ENCODE results near the gene DEPP1. TPM values are rescaled to one million over a fixed set of nuclear protein-coding genes. Genes with fewer than 3 reads are reported as not detected.

Gene DEPP1
- total RNA-seq, 6 experiments from 2014 or later: 0.43 to 0.78 (median 0.52) TPM

DNA sequence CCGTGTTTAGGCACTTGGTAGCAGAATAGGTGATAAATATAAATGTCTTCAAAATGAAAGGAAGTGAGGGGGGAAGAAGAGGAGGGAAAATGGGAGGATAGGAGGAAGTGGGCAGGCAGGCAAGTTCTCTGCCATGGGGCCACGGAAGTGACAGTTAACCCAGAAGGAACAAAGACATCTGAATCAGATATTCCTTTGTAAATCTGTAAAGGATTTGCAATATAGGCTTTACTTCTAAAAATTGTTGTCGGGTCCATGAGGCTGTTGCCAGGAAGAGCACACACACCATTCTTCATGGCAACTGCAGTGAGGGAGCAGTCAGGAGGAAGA, 42.7 kb downstream of the DEPP1 start:
- H3K27me3 Mint-ChIP-seq (ENCODE audit: insufficient read depth): peaks cover 4% of the 10 kb centered on the region
- peaks cover 16% of the 10 kb centered on the region for H3K4me1 Mint-ChIP-seq (ENCODE audit: low read depth)
- TF ChIP-seq, protein P1, sequence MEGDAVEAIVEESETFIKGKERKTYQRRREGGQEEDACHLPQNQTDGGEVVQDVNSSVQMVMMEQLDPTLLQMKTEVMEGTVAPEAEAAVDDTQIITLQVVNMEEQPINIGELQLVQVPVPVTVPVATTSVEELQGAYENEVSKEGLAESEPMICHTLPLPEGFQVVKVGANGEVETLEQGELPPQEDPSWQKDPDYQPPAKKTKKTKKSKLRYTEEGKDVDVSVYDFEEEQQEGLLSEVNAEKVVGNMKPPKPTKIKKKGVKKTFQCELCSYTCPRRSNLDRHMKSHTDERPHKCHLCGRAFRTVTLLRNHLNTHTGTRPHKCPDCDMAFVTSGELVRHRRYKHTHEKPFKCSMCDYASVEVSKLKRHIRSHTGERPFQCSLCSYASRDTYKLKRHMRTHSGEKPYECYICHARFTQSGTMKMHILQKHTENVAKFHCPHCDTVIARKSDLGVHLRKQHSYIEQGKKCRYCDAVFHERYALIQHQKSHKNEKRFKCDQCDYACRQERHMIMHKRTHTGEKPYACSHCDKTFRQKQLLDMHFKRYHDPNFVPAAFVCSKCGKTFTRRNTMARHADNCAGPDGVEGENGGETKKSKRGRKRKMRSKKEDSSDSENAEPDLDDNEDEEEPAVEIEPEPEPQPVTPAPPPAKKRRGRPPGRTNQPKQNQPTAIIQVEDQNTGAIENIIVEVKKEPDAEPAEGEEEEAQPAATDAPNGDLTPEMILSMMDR (IDR thresholded peaks at IDR 0.05): no peak
- peak overlapping the region; percentile 62 for H3K27ac Mint-ChIP-seq
- no peak for DNase-seq
- H3K36me3 Mint-ChIP-seq (ENCODE audit: low read depth): no peaks in the 10 kb centered on the region
- no peaks in the 10 kb centered on the region for H3K9me3 Mint-ChIP-seq
- H3K4me3 Mint-ChIP-seq: no peak overlapping the region

DNA sequence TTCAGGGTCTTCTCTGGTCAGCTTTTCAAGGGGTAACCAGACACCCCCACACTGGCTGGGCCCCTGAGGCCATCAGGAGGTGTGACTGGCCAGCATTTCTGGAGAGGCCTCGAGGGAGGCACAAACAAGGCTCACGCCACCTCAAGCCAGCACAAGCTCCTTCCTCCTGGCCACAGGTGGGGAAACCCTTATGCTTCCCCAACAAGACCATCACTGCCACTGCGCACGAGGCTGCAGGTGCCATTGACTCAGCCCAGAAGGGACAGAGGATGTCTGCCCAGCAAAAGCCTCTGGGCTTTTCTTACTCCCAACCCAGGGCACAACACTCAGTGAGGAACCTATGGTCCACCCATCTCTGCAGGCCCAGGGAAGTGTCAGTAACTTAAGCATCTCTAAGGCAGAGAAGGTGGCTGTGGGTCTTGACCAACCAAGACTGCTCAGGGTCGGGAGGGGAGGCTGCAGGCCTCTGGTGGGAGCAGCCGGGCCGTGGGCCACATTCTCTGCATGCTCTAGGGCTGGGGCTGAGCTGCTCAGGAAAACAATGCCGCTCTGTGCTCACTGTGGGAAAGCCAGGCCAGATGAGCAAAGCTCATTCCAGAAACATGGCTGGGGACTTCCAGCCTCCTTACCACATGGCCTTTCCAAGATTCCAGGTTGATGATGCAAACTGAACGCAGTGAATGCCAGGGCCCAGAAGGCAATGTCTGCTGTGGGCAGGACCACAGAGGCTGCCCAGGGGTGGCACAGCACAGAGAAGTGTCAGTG, 43.2 kb downstream of the DEPP1 start:
- TF ChIP-seq, protein P1 (IDR thresholded peaks at IDR 0.05): no peak
- H3K4me3 Mint-ChIP-seq: no peak overlapping the region
- H3K27ac Mint-ChIP-seq: peak overlapping the region; percentile 62
- no peaks in the 10 kb centered on the region for H3K9me3 Mint-ChIP-seq
- DNase-seq: peak; percentile 64
- peaks cover 16% of the 10 kb centered on the region for H3K4me1 Mint-ChIP-seq (ENCODE audit: low read depth)
- H3K27me3 Mint-ChIP-seq (ENCODE audit: insufficient read depth): peaks cover 6% of the 10 kb centered on the region
- no peaks in the 10 kb centered on the region for H3K36me3 Mint-ChIP-seq (ENCODE audit: low read depth)

DNA sequence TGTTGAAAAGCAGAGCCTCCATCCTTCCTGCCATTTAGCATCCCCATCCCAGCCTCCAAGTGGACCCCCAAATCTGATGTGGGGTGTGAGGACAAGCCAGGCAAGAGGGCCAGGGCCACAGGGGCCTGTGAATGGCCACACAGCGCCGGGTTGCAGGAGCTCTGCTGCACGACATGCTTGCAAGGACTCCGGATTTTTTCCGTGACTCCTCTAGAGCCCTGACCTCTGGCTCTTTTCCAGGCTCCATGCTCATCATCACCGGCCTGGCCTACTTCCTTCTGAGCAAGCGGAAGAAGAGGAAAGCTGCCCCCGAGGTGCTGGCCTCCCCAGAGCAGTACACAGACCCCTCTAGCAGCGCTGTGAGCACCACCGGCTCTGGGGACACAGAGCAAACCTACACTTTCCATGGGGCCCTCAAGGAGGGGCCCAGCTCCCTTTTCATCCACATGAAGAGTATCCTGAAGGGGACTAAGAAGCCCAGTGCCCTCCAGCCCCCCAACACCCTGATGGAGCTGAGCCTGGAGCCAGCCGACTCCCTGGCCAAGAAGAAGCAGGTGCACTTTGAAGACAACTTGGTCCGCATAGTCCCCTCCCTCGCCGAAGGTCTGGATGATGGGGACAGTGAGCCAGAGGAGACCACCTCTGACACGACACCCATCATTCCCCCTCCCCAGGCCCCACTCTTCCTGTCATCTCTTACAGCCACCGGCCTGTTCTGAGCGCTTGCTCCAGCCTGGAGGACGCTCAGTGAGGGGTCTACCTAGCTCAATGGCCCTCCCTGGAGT, 44.0 kb downstream of the DEPP1 start:
- H3K4me3 Mint-ChIP-seq: no peak overlapping the region
- no peak overlapping the region for H3K27ac Mint-ChIP-seq

DNA sequence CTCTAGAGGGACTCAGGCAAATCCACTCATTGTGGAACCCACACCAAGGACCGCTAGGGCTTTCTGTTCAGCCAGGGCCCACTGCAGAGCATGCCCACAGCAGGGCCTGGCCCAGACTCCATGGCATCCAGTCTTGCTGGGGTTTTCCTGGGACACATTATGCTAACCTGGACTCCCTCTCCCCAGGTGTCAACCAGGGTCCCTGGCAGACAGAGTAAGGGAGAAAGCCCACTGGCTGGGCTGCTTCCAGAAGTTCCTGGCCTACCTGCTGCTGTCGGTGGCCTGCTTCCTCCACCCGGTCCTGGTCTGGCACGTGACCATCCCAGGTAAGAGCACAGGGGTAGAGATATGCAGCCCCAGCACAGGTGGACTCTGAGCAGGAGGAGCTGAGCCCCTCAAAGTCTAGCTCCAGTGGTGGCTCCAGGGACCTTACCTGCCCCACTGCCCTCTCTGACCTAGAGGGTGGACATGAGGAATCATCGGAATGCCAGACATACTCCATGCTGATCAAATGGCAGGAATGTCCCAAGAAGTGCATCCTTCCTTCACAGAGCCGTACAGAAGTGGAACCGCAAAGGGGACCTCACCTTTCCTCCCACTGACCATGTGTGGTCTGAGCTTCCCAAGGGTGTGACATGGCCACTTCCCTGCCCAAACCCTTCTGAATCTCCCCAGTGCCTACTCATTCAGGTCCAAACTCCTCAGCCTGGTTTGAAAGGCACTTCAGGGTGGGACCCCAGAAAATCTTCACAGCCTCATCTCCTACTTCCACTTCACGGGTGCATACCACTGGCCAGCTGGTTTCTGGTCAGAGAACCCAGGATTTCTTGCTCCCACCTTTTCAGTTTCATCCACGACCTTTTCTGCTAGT, 44.9 kb downstream of the DEPP1 start:
- no peak overlapping the region for H3K27ac Mint-ChIP-seq
- DNase-seq: no peak

More for the DNA sequence above, 44.0 kb downstream of the DEPP1 start:
- Mint-ChIP-seq H3K9me3 (no peaks in the 10 kb centered on the region), H3K27me3 (ENCODE audit: insufficient read depth) (peaks cover 8% of the 10 kb centered on the region), H3K4me1 (ENCODE audit: low read depth) (peaks cover 16% of the 10 kb centered on the region), H3K36me3 (ENCODE audit: low read depth) (no peaks in the 10 kb centered on the region)
- TF ChIP-seq, protein P1 (IDR thresholded peaks at IDR 0.05): no peak
- DNase-seq: no peak

More for the DNA sequence above, 44.9 kb downstream of the DEPP1 start:
- H3K36me3 Mint-ChIP-seq (ENCODE audit: low read depth): no peaks in the 10 kb centered on the region
- H3K9me3 Mint-ChIP-seq: no peaks in the 10 kb centered on the region
- TF ChIP-seq, protein P1 (IDR thresholded peaks at IDR 0.05): no peak
- H3K4me3 Mint-ChIP-seq: no peak overlapping the region
- H3K4me1 Mint-ChIP-seq (ENCODE audit: low read depth): peaks cover 12% of the 10 kb centered on the region
- peaks cover 11% of the 10 kb centered on the region for H3K27me3 Mint-ChIP-seq (ENCODE audit: insufficient read depth)

All from HFFc6 (cell line).